Right ventricle myocardium superior (tissue), 1 donor: ENCODE measurements around the gene SPEF1. TPM values are rescaled to one million over a fixed set of nuclear protein-coding genes. Genes with fewer than 3 reads are reported as not detected.

Source experiments
- ATAC-seq: fragments of 200-7000 bp; cut with Tn5 transposase; one replicate; pipeline ENCODE4 v1.9.1; 2020; ENCODE audit warnings: mild to moderate bottlenecking; ENCODE audit not compliant: poor library complexity
- DNase-seq: peaks from one replicate; pipeline ENCODE4 v3.0.0-alpha.2; 2020
- intact Hi-C: fragments of 100-400 bp; cut with DNase I; formaldehyde crosslinking; loops from one replicate; pipeline ENCODE4 v1.11.2; 2022
- total RNA-seq: library from RNA; stranded (reverse); fragmentation: NEBNext Ultra II Directional; extraction: Animal tissue kit (Norgen Biotek cat#: 25700); gene quantifications from one replicate; pipeline ENCODE4 v1.2.1, GENCODE V29; 2021
- donor health status: DM: no; HTN: yes; CAD: no; lungs with severe emphysema.

The SPEF1 gene
- total RNA-seq, 1 donor from 2014 or later = 0.32 TPM

- no peak for ATAC-seq
- intact Hi-C loops = no loop called here
Measured at GRCh38 chr20:3728354-3728753, 52.9 kb downstream of the SPEF1 start.

More at GRCh38 chr20:3728354-3728753, 52.9 kb downstream of the SPEF1 start:
- DNase-seq = no peak

Other genes with a start within 250 kb of the SPEF1 start
- not detected for gene GFRA4, start 118.0 kb downstream of the SPEF1 start, total RNA-seq
- 12.6 TPM for gene ADAM33, start 99.4 kb downstream of the SPEF1 start, total RNA-seq
- 9.6 TPM for gene SIGLEC1, start 68.8 kb downstream of the SPEF1 start, total RNA-seq
- 16.6 TPM for gene HSPA12B, start 48.8 kb downstream of the SPEF1 start, total RNA-seq
- gene ADISSP, start 13.7 kb downstream of the SPEF1 start, total RNA-seq = 11.3 TPM
- 68.3 TPM for gene CENPB, start 5.3 kb upstream of the SPEF1 start, total RNA-seq
- gene CDC25B, start 14.9 kb upstream of the SPEF1 start, total RNA-seq = 5.7 TPM
- 11.0 TPM for gene AP5S1, start 39.1 kb upstream of the SPEF1 start, total RNA-seq
- 35.7 TPM for gene MAVS, start 65.4 kb upstream of the SPEF1 start, total RNA-seq
- 15.9 TPM for gene PANK2, start 107.9 kb upstream of the SPEF1 start, total RNA-seq
- 4.8 TPM for gene RNF24, start 234.1 kb upstream of the SPEF1 start, total RNA-seq